Esophagus muscularis mucosa (tissue), 3 donors: ENCODE data around the gene FOXRED1.

ENCODE experiments used
- POLR2AphosphoS5 ChIP-seq, 2 donors: sonication (generic); formaldehyde crosslinking; IDR thresholded peaks; one replicate each; pipeline ENCODE4 v1.6.1; 2017; ENCODE audit warnings: antibody characterized with exemption in 2 of 2
- TF ChIP-seq, protein P1 (sequence below), 3 experiments: fragments of 200-600 bp in 2 of 3; fragments of 450-650 bp in 1 of 3; sonication (generic) in 2 of 3; IDR thresholded peaks; one replicate each; pipeline ENCODE4 v1.5.1; 2017 to 2019; ENCODE audit warnings: antibody characterized with exemption in 3 of 3, mild to moderate bottlenecking in 2 of 3, moderate library complexity in 1 of 3

DNA sequence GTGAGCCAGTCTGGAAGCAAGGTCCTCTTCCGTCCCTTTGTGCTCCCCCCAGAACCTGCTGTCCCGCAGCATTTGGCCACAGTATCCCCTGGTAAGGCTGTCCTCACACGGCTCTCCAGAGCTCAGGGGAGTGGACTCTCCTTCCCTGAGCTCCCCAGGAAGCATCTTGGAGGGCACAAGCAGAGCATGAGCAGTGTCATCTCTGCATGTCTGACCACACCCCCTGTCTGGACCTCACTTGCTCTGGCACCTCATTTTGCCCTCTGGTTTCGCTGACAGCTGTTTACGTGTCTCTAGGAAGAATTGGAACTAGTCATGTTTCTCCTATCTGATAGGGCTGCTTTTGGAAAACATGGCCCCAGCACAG is 50.4 kb downstream of the FOXRED1 start:
- TF ChIP-seq POLR2AphosphoS5 (IDR thresholded peaks at IDR 0.05): no peak
- TF ChIP-seq, protein P1, sequence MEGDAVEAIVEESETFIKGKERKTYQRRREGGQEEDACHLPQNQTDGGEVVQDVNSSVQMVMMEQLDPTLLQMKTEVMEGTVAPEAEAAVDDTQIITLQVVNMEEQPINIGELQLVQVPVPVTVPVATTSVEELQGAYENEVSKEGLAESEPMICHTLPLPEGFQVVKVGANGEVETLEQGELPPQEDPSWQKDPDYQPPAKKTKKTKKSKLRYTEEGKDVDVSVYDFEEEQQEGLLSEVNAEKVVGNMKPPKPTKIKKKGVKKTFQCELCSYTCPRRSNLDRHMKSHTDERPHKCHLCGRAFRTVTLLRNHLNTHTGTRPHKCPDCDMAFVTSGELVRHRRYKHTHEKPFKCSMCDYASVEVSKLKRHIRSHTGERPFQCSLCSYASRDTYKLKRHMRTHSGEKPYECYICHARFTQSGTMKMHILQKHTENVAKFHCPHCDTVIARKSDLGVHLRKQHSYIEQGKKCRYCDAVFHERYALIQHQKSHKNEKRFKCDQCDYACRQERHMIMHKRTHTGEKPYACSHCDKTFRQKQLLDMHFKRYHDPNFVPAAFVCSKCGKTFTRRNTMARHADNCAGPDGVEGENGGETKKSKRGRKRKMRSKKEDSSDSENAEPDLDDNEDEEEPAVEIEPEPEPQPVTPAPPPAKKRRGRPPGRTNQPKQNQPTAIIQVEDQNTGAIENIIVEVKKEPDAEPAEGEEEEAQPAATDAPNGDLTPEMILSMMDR (IDR thresholded peaks at IDR 0.05): no peak
